ENCODE measurements around the gene SUSD5. TPM values are rescaled to one million over a fixed set of nuclear protein-coding genes. Genes with fewer than 3 reads are reported as not detected.

The SUSD5 gene
- total RNA-seq: not detected

DNA sequence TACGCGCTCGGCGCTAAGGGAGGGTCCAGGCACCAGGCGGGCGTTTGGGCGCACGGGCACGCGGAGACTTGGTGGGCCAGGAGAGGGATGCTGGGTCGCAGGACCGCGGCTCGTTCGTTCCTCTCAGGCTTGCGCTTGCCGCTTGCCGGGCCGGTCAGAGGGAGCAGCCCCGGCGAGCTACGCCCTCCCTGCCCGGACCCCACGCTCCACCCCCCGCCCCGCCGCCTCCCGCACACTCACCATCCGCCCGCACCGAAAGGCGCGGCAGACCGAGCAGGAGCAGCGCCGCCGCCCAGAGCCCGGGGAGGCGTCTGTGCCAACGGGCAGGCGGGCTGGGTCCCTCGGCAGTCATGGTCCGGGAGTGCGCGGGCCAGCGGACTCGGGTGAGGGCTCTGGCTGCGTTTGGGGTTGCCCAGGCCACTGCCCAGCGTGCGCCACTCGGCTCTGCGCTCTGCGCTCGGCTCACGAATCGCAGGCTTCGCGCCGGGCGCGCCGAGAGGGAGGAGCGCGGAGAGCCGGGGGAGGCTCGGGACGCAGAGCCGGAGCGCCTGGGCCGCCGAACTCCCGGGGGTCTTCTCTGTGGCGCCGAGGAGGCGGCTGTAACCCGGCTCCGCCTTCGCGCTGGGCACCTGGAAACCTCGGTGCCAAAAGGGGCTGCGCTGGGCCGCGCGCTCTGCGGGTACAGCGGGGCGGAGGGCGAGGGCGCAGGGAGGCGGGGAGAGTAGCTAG lies at the start of gene SUSD5:
Gene SUSD5 (minus strand): TSS at position 365 of the 729 bp plus-strand sequence. CDS start 13 bp downstream, at position 352.
- H3K36me3 Mint-ChIP-seq: peaks cover 0 to 5% of the 10 kb centered on the region in 2 donors
- peak in 1 of 2 donors; percentile 6 for DNase-seq (ENCODE audit: low spot score in 2 of 2)
- no peaks in the 10 kb centered on the region for H3K9me3 Mint-ChIP-seq
- peak in 1 of 2 donors; percentile 41 for ATAC-seq
- H3K27ac Mint-ChIP-seq: no peak within 1 kb of the TSS

- Mint-ChIP-seq H3K27ac (no peak overlapping the region), H3K9me3 (peaks cover 0 to 3% of the 10 kb centered on the region in 2 donors), H3K36me3 (no peaks in the 10 kb centered on the region)
- DNase-seq (ENCODE audit: low spot score in 2 of 2): no peak
- ATAC-seq: no peak
These were observed 41.5 kb upstream of the SUSD5 start for GRCh38 chr3:33260104-33260503.

- H3K9me3 Mint-ChIP-seq: no peaks in the 10 kb centered on the region
- H3K27ac Mint-ChIP-seq: no peak overlapping the region
- DNase-seq (ENCODE audit: low spot score in 2 of 2) (no peak), ATAC-seq (no peak)
- H3K36me3 Mint-ChIP-seq: no peaks in the 10 kb centered on the region
These were observed 37.6 kb upstream of the SUSD5 start for GRCh38 chr3:33256249-33256648.

DNA sequence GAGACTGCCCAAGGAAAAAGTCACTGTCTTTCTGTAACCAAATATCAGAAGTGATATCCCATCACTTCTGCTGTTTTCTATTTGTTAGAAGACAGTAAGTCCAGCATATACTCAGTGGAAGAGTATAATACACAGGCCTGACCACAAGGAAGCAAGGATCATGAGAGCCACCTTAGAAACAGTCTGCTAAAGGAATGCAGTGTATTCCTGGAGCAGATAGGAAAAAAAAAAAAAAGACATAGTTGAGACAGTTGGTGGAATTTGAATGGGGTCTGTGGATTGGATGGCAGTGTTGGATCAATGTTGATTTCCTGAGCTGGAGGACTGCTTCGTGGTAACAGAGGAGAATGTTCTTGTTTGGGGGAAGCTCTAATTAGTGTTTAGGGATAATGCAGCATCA lies 32.1 kb upstream of the SUSD5 start:
- no peak overlapping the region for H3K27ac Mint-ChIP-seq
- no peaks in the 10 kb centered on the region for H3K9me3 Mint-ChIP-seq
- no peaks in the 10 kb centered on the region for H3K36me3 Mint-ChIP-seq
- DNase-seq (ENCODE audit: low spot score in 2 of 2) (no peak), ATAC-seq (no peak)

- DNase-seq (ENCODE audit: low spot score in 2 of 2) (no peak), ATAC-seq (no peak)
- no peak overlapping the region for H3K27ac Mint-ChIP-seq
- H3K9me3 Mint-ChIP-seq: no peaks in the 10 kb centered on the region
- no peaks in the 10 kb centered on the region for H3K36me3 Mint-ChIP-seq
These were observed 28.2 kb upstream of the SUSD5 start for GRCh38 chr3:33246786-33247185.

DNA sequence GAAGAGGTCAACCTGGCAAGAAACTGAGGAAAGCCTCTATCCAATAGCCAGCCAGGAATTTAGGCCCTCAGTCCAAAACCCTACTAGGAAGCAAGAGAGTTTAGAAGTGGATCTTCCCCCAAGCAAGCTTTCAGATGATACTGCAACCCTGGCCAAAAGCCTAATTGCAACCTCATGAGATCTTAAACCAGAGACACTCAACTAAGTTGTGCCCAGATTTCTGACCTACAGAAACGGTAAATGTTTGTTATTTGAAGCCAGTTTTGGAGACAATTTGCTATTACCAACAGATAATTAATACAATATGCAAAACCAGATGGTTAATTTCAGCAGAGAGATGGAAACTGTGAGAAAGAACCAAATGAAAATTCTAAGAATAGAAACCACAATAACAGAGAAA lies 21.7 kb upstream of the SUSD5 start:
- no peaks in the 10 kb centered on the region for H3K9me3 Mint-ChIP-seq
- no peak for ATAC-seq
- H3K36me3 Mint-ChIP-seq: no peaks in the 10 kb centered on the region

GRCh38 chr3:33238923-33239322 lies 20.3 kb upstream of the SUSD5 start:
- Mint-ChIP-seq H3K27ac (no peak overlapping the region), H3K9me3 (peaks cover 0 to 2% of the 10 kb centered on the region in 2 donors), H3K36me3 (no peaks in the 10 kb centered on the region)
- ATAC-seq (no peak), DNase-seq (ENCODE audit: low spot score in 2 of 2) (no peak)

More for the DNA sequence above, 21.7 kb upstream of the SUSD5 start:
- H3K27ac Mint-ChIP-seq: no peak overlapping the region
- no peak for DNase-seq (ENCODE audit: low spot score in 2 of 2)

- H3K36me3 Mint-ChIP-seq: no peaks in the 10 kb centered on the region
- DNase-seq (ENCODE audit: low spot score in 2 of 2) (no peak), ATAC-seq (no peak)
- peaks cover 0 to 4% of the 10 kb centered on the region in 2 donors for H3K9me3 Mint-ChIP-seq
- H3K27ac Mint-ChIP-seq: no peak overlapping the region
These were observed 18.8 kb upstream of the SUSD5 start for GRCh38 chr3:33237439-33237838.

DNA sequence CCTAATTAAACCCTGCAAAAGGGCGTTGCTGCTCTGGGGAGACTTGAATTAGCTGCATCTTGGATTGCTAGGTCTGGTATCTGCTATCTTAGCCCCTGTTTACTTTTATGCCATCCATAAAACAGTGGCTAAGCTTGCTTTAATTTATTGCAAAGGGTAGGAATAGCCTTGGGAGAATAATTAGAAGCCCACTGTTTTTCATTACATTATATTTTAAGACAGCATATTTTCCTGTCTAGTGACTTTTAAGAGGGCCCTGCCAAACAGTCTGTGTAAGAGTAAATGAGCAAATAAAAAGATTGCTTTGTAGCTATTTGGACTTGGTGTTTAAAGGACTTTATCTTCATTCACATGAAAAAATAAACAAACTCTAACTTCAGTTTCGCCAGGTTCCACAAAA lies 17.4 kb upstream of the SUSD5 start:
- peaks cover 0 to 4% of the 10 kb centered on the region in 2 donors for H3K9me3 Mint-ChIP-seq
- no peak for ATAC-seq
- no peaks in the 10 kb centered on the region for H3K36me3 Mint-ChIP-seq
- H3K27ac Mint-ChIP-seq: no peak overlapping the region
- no peak for DNase-seq (ENCODE audit: low spot score in 2 of 2)

- Mint-ChIP-seq H3K27ac (no peak overlapping the region), H3K36me3 (no peaks in the 10 kb centered on the region), H3K9me3 (peaks cover 0 to 4% of the 10 kb centered on the region in 2 donors)
- DNase-seq (ENCODE audit: low spot score in 2 of 2) (no peak), ATAC-seq (no peak)
These were observed 15.3 kb upstream of the SUSD5 start for GRCh38 chr3:33233884-33234283.

DNA sequence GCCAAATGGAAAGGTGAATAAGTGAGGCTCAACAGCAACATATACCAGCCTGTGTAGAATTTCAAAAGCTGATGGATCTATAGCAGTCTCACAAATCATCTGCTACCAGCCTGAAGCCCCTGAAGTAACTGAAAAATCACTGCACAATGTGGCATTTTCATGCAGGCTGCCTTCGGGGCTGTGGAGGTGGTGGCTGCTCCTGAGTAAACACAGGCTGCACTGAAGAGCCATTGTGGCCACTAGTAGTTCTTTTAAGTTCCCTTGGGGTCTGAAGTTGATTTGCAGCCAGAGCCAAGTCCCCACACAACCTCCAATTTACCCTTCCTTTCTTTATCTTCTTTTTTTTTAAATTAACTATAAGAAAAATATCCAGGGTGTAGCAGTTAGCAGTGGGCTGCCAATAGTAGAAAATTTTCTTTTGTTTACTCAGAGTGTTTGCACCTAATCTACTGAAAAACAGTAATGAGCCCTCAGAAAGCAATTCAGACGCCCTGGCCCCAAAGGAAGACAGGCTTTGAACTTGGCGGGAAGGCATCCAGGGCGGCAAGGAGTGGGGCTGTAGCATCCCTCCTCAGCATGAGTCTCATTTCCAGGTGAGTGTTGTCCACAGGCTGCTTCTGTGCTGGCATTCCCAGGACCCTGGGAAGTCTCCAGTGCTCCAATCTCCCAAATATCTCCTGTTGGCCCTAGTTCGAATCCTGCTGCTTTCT lies 13.3 kb upstream of the SUSD5 start:
- Mint-ChIP-seq H3K36me3 (no peaks in the 10 kb centered on the region), H3K9me3 (peaks cover 0 to 4% of the 10 kb centered on the region in 2 donors), H3K27ac (no peak overlapping the region)
- ATAC-seq: no peak
- DNase-seq (ENCODE audit: low spot score in 2 of 2): no peak

- ATAC-seq: no peak
- DNase-seq (ENCODE audit: low spot score in 2 of 2): no peak
- Mint-ChIP-seq H3K27ac (peak overlapping the region in 1 of 2 donors; percentile 11), H3K36me3 (no peaks in the 10 kb centered on the region), H3K9me3 (peaks cover 0 to 4% of the 10 kb centered on the region in 2 donors)
These were observed 11.3 kb upstream of the SUSD5 start for GRCh38 chr3:33229947-33230346.

GRCh38 chr3:33229066-33229465 lies 10.5 kb upstream of the SUSD5 start:
- ATAC-seq (no peak), DNase-seq (ENCODE audit: low spot score in 2 of 2) (no peak)
- H3K27ac Mint-ChIP-seq: no peak overlapping the region
- H3K9me3 Mint-ChIP-seq: peaks cover 0 to 3% of the 10 kb centered on the region in 2 donors
- H3K36me3 Mint-ChIP-seq: no peaks in the 10 kb centered on the region

DNA sequence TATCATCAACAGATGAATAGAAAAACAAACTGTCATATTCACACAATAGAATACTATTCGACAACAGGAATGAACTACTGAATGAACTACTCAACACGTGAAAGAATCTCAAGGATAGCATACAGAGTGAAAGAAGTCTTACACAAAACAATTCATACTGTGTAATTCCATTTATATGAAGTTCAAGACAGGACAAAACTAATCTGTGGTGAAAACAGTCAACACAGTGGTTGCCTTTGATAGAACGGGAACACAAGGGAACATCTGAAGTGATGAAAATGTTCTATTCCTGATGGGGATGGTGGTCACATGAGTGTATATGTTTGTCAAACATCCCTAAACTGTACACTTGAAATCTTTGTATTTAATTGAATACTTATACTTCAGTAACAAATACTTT lies 2.6 kb upstream of the SUSD5 start:
- H3K27ac Mint-ChIP-seq: no peak overlapping the region
- no peaks in the 10 kb centered on the region for H3K9me3 Mint-ChIP-seq
- DNase-seq (ENCODE audit: low spot score in 2 of 2) (no peak), ATAC-seq (no peak)
- H3K36me3 Mint-ChIP-seq: peaks cover 0 to 5% of the 10 kb centered on the region in 2 donors

- no peak for ATAC-seq
- no peaks in the 10 kb centered on the region for H3K9me3 Mint-ChIP-seq
These were observed 521 bp upstream of the SUSD5 start for GRCh38 chr3:33219175-33219487.

GRCh38 chr3:33217866-33218445 lies 654 bp downstream of the SUSD5 start:
- Mint-ChIP-seq H3K9me3 (no peaks in the 10 kb centered on the region), H3K27ac (no peak overlapping the region), H3K36me3 (peaks cover 0 to 5% of the 10 kb centered on the region in 2 donors)
- no peak for DNase-seq (ENCODE audit: low spot score in 2 of 2)
- ATAC-seq: no peak

More at GRCh38 chr3:33219175-33219487, 521 bp upstream of the SUSD5 start:
- peaks cover 0 to 5% of the 10 kb centered on the region in 2 donors for H3K36me3 Mint-ChIP-seq
- no peak overlapping the region for H3K27ac Mint-ChIP-seq
- DNase-seq (ENCODE audit: low spot score in 2 of 2): no peak

DNA sequence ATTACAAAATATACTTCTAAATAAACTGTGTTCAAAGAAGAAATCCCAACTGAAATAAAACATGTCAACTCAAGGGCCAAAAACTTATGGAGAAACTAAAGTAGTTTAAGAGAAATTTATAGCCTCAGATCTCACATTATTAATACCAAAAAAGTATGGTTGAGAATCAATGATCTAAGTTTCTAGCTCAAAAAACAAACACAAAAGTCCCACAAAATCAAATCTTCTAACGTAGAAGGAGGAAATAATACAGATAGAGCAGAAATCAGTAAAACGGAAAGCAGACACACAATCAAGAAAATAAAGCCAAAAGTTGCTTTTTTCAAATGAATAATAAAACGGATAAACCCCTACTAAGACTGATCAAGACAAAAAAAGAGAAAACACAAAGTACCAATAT lies 2.9 kb downstream of the SUSD5 start:
- Mint-ChIP-seq H3K27ac (no peak overlapping the region), H3K36me3 (peaks cover 0 to 5% of the 10 kb centered on the region in 2 donors), H3K9me3 (no peaks in the 10 kb centered on the region)
- ATAC-seq (no peak), DNase-seq (ENCODE audit: low spot score in 2 of 2) (no peak)

All from activated naive CD4-positive, alpha-beta T cell treated with anti-CD3 and anti-CD28 coated beads, Interleukin-2, amount 50 U/mL, for 72 hours (primary cell).